ENCODE measurements around the gene B2M.
A peak's percentile ranks its signal among the peaks of the same experiment; 100 is the strongest.
"Not testable (repeated sequence)": the region's sequence is repeated elsewhere in the genome, so short reads cannot be mapped to it uniquely, and the experiment has no call there.

Gene B2M

GRCh38 chr15:44726568-44727484 lies 15.5 kb downstream of the B2M start:
- peak; percentile 83 to 89 for DNase-seq

DNA sequence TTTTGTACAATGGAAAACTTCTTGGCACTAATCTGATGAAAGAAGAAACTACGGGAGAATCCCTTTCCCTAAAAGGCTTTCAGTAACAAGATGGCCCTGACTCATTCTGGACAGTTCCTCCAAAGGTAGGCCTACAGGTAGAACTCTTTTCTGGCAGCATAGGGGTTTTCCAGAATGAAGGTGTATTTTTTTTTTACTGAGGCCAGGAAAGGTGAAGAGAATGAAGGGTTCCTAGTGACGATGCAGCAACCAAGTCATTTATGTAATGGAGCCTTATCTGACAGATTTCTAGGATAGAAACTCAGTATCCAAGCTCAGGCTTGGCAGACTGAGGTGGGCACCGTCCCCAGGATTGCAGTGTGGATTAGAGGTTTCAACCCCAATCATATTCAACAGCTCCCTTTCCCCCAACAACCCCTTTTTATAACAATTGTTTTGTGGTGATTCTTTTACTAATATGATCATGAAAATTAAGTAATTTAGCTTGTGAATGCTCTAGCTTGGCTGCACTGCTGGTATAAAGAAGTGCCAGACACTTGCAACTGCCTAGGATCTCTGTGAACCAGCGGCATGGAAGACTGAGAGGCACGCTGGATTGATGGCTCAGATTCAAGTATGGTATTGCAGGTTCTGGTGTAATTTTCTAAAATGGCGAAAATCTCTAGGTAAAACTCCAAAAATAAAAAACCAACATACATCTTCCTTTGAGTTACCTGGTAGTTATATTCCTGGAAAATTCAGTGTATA lies 16.3 kb downstream of the B2M start:
- DNase-seq: no peak

- not testable (repeated sequence) for DNase-seq
Observed at GRCh38 chr15:44728232-44728575, 16.9 kb downstream of the B2M start.

- peak; percentile 100 for DNase-seq
Observed at GRCh38 chr15:44728576-44729407, 17.5 kb downstream of the B2M start.

DNA sequence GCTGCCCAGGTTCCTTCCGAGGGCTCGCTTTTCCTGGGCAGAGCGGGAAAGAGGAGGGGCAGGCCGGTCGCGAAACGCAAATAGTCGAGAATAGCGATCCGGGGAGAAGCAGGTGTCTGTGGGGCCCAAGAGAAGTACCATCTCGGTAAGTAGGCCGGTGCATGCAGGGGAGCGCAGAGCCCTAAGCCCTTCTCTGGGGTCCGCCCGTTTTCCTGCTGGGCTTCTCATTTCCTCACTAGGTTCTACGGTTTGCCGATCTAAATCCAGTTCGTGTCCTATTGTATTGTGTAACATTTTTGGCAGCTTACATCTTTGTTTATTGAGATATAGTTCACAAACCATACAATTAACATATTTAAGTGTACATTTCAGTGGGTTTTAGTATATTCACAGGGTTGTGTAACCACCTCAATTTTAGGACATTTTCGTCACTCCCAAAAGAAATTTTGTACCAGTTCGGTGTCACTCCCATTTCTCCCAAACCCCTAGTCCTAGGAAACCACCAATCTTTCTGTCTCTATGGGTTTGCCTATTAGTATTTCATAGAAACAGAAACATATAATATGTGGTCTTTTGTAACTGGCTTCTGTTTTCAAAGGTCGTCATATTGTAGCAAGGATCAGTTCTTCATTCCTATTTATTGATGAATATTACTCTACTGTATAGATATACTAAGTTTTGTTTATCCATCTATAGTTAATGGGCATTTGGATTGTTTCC lies 18.3 kb downstream of the B2M start:
- peak in 1 of 2 donors; percentile 60 for DNase-seq

DNA sequence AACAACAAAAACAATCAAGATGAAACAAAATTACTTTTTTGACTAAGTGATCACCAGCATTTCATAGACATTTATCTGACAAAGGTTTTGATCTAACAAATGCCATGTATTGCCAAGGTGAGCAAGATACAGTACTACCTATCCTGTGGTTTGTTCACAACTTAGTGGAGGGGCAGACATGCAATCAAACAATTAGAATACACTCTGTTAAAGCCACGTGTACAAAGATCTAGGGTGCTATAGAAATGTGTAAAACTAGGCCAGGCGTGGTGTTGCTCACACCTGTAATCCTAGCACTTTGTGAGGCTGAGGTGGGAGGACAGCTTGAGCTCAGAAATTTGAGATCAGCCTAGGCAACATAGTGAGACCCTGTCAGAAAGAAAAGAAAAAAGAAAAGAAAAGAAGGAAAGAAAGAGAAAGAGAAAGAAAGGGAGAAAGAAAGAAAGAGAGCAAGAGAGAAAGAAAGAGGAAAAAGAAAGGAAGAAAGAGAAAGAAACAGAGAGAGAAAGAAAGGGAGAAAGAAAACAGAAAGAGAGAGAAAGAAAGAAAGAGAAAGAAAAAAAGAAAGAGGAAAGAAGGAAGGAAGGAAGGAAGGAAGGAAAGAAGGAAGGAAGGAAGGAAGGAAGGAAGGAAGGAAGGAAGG lies 23.6 kb downstream of the B2M start:
- DNase-seq: no peak

DNA sequence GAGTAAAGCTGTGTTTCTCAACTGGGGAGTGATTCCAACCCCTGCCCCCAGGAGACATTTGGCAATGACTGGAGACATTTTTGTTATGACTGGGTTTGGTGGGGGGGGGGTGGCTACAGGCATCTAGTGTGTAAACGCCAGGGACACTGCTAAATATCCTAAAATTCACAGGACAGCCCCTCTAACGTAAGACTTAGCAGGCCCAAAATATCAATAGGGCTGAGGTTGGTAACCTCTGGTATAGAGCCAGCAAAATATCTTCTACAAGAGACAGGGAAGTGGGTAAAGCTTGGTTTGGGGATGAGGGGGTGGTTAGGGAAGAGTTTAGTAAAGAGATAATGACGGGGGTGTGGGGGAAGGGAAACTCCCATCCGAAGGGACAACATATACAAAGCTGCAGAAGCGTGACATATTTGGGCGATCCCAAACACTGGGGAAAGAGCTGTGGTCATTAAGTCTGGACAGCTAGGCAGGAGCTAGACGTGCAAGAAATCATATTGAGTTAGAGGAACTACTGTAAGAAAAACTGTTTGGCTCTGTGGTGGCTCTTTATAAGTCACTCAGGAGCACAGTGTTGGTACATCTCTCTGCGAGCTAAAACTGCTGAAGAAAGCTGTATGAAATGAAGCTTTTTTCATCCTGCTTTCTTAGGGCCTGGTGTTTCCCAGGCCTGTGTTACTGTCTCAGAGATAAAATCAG lies 24.3 kb downstream of the B2M start:
- peak; percentile 92 to 97 for DNase-seq

- no peak for DNase-seq
Observed at GRCh38 chr15:44736181-44736765, 25.0 kb downstream of the B2M start, which contains the start of gene TRIM69. Gene TRIM69 (plus strand): TSS chr15:44736528. CDS start chr15:44736705, 177 bp downstream.

DNA sequence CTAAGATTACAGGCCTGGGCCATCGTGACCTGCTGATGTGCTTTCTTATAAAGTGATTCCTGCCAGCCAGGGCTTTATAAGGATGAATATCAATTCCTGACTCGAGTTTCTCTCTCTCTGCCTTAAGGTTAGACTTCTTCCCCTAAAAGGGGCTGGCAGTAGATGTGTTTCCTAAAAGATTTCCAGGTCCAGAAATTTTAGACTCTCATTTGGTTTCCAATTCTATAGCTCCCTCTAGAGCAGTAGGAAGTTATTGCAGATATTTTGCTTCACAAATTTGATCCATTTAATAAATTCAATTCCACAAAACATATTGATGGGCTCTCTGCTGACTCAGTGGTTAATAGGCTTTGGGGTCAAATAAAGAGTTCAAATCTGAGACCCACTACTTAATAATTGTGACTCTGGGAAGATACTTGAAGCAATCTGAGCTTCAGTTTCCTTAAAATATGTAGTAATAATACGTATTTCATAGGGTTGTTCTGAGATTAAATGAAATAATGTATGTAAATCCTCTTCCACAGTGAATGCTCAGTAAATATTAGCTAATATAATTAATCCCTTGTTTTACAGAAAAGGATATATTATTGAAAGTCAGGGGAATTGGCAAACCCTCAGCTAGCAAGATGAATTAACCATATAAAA lies 27.1 kb downstream of the B2M start:
- peak; percentile 58 to 91 for DNase-seq

GRCh38 chr15:44739222-44739847 lies 28.0 kb downstream of the B2M start:
- not testable (repeated sequence) for DNase-seq

DNA sequence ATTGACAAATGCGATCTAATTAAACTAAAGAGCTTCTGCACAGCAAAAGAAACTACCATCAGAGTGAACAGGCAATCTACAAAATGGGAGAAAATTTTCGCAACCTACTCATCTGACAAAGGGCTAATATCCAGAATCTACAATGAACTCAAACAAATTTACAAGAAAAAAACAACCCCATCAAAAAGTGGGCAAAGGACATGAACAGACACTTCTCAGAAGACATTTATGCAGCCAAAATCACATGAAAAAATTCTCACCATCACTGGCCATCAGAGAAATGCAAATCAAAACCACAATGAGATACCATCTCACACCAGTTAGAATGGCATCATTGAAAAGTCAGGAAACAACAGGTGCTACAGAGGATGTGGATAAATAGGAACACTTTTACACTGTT lies 32.1 kb downstream of the B2M start:
- not testable (repeated sequence) for DNase-seq

GRCh38 chr15:44753345-44753744 lies 42.0 kb downstream of the B2M start:
- DNase-seq: no peak

DNA sequence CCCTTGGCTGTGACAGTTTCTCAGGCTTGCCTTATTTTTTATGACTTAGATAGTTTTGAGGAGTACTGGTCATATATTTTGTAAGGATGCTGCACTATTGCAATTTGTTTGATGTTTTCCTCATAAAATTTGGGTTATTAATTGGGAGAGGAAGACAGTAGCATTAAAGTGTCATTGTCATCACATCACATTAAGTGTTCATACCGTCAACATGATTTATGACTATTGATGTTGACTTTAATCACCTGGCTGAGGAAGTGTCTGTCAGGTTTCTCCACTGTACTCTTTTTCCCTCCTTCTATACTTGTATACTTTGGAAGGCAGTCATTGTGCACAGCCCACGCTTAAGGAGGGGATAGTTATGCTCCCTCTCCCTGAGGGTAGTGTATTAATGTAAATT lies 51.9 kb downstream of the B2M start:
- DNase-seq: no peak

DNA sequence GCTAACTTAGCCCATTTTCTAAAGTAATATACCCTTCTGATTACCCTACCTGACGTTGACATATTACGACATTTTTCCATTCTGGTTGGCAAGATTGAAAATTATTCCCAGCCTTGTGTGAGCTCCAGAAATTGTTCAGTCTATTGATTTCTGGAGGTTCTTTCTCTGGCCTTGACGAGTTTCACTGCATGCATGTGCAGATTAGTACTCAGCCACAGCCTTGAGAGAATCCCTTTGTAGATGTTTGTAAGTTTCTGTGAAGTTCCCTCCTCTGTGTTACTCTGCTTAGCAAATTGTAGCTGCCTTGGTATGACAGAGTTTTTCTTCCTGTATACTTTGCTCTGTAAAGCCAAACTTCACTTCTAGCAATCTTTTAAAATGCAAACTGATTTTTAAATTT lies 52.5 kb downstream of the B2M start:
- DNase-seq: no peak

GRCh38 chr15:44765036-44765435 lies 53.7 kb downstream of the B2M start:
- no peak for DNase-seq
